ENCODE measurements around the gene HHLA2.

Gene HHLA2

GRCh38 chr3:108394016-108394415 is 97.7 kb downstream of the HHLA2 start:
- DNase-seq: no peak

GRCh38 chr3:108394563-108394962 is 98.2 kb downstream of the HHLA2 start:
- DNase-seq: no peak

- no peak for DNase-seq
These were observed 100.0 kb downstream of the HHLA2 start for GRCh38 chr3:108396336-108396735.

GRCh38 chr3:108398510-108398909 is 102.2 kb downstream of the HHLA2 start:
- DNase-seq: no peak

GRCh38 chr3:108401836-108402235 is 105.5 kb downstream of the HHLA2 start:
- DNase-seq: no peak

GRCh38 chr3:108403198-108403597 is 106.8 kb downstream of the HHLA2 start:
- no peak for DNase-seq

- no peak for DNase-seq
These were observed 107.5 kb downstream of the HHLA2 start for GRCh38 chr3:108403686-108404345.

- DNase-seq: no peak
These were observed 108.0 kb downstream of the HHLA2 start for GRCh38 chr3:108404368-108404767.

- no peak for DNase-seq
These were observed 109.8 kb downstream of the HHLA2 start for GRCh38 chr3:108406063-108406660.

GRCh38 chr3:108406661-108407206 is 110.4 kb downstream of the HHLA2 start:
- DNase-seq: no peak

GRCh38 chr3:108407886-108408285 is 111.5 kb downstream of the HHLA2 start:
- DNase-seq: no peak

- DNase-seq: no peak
These were observed 112.8 kb downstream of the HHLA2 start for GRCh38 chr3:108408883-108409799.

- no peak for DNase-seq
These were observed 113.4 kb downstream of the HHLA2 start for GRCh38 chr3:108409800-108410178.

- DNase-seq: no peak
These were observed 114.2 kb downstream of the HHLA2 start for GRCh38 chr3:108410531-108410984.

GRCh38 chr3:108412121-108412750 is 115.9 kb downstream of the HHLA2 start:
- DNase-seq: no peak

- DNase-seq: no peak
These were observed 117.7 kb downstream of the HHLA2 start for GRCh38 chr3:108414007-108414406.

- DNase-seq: peak; percentile 64
These were observed 119.3 kb downstream of the HHLA2 start for GRCh38 chr3:108415661-108416060.

- no peak for DNase-seq
These were observed 119.9 kb downstream of the HHLA2 start for GRCh38 chr3:108416111-108416869.

- no peak for DNase-seq
These were observed 124.6 kb downstream of the HHLA2 start for GRCh38 chr3:108420926-108421325.

Measured in femur (tissue), 1 donor.